HG02981 (cell line): Measurements from ENCODE around the gene TASP1.
"Not testable (repeated sequence)": the region's sequence is repeated elsewhere in the genome, so short reads cannot be mapped to it uniquely, and the experiment has no call there.

ENCODE experiments used
- ATAC-seq: cut with Tn5 transposase; IDR thresholded peaks from one replicate; pipeline ENCODE4 v1.9.1; 2021; ENCODE audit warnings: mild to moderate bottlenecking, moderate library complexity; ENCODE audit not compliant: unreplicated experiment

TASP1 gene

DNA sequence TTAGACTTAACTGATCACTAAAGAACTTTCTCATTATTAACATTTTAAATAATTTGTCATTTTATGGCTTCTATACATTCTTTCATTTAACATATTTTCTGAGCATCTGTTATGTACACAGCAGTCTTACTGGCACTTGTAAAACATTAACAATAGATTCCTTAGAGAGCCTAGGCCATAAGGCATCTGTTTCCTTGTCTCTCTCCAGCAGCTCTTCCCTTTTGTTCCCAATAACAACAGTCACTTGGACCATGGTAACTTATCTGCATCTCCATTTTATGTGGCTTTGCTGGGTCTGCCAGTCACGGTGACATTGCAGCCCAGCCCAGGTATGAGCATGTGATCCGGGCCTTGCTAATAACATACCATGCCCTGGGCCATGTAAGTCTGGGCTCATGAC is 11.7 kb upstream of the TASP1 start:
- ATAC-seq = no peak

DNA sequence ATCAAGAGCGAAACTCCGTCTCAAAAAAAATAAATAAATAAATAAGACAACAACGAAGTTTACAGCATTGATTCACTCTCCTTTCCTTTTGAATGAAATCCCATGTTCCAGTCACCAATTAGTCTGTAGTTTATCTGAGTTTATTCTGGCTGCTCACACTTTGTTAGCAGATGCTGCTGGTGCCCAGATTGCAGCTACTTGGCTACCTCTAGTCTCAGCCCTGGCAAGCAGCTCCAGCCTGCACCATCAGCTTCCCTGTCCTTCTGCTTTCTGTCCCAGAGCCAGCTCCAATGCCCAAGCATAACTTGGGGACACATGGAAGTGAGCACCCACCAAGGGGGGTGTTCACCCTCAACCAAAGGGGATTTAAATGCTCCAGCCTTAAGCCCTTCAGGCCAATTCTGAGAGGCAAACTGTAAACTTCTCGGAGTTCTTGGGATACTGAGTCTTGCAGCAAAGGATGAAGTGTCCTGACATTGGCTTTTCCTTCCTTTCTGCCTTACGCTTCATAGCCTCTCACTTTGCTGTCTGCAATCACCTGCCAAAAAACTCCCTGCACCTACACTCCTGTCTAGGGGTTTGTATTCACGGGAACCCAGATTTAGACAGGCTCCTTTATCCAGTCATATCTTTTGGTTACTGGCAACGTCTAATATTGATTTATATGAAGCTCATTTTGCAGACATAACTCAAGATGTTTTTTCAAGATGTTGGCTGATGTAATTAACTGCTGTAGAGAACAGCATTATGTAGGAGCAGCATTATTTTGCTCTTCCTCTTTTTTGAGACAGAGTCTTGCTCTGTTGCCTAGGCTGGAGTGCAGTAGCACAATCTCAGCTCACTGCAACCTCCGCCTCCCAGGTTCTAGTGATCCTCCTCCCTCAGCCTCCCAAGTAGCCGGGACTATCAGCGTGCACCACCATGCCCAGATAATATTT is 9.8 kb upstream of the TASP1 start:
- no peak for ATAC-seq

DNA sequence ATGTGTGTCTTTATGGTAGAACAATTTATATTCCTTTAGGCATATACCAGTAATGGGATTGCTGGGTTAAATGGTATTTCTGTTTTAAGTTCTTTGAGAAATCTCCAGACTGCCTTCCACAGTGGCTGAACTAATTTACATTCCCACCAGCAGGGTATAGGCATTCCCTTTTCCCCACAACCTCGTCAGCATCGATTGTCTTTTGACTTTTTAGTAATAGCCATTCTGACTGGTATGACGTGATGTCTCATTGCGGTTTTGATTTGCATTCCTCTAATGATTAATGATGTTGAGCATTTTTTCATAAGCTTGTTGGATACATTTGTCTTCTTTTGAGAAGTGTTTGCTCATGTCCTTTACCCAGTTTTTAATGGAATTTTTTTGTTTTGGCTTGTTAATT is 5.3 kb upstream of the TASP1 start:
- ATAC-seq = no peak

DNA sequence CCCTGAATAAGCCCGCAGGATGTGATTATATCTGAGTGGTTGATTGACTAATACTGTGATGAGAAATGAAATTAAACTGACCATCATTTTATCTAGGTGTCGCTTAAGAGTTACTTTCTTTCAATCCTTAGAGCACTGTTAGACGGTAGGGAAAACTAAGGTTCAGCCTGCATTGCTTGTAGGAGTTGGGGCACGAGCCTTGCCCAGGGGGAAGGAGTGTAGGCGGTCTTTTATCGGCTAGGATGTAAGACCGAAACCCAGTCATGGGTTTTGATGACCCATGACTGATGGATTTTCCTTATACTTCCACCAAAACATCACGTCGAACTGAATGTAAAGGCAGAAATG is 392 bp upstream of the TASP1 start:
- peak; percentile 10 for ATAC-seq

DNA sequence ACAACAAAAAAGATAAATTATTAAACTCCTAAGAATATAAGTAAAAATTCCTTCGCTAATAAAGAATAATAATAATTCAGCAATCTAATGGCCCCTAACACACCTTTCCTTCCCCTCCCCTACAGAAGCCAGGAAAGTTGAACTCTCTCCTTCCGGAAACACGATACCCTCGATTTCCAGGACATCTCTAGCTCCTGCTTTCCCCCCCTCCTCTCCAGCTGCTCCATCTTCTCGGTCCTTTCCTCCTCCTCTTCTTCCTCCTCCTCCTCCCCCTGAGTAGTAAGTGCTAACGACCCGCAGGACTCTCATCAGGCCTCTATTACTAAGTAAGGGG is 603 bp downstream of the TASP1 start:
- no peak for ATAC-seq

DNA sequence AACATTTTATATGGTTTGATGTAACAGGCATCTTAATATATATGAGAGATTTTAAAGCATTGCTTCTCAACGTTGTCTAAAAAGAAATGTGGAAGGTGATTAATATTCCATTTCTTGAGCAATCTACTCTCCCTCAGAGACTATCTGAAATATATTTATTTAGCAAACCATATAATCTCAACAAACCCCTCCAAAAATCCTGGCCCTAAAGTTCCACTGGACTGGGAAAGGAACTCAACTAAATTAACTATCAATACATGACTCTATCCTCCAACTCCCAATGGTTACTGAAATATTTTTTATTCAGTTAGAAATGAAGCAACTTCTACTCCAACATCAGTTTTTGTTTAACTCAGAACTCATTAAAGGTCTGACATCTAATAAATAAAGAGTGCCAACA is 6.3 kb downstream of the TASP1 start:
- ATAC-seq = no peak

DNA sequence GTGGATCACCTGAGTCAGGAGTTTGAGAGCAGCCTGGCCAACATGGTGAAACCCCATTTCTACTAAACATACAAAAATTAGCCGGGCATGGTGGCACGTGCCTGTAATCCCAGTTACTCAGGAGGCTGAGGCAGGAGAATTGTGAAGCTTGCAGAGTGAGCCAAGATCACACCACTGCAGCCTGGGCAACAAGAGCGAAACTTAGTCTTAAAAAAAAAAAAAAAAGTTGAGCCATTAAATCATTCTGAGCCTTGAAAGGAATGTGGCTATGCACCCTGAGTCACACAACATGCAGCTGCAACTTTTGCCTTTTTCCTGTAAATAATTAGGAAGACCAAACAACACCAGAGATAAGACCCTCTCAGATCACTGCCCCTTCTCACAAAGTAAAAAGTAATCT is 11.2 kb downstream of the TASP1 start:
- not testable (repeated sequence) for ATAC-seq

DNA sequence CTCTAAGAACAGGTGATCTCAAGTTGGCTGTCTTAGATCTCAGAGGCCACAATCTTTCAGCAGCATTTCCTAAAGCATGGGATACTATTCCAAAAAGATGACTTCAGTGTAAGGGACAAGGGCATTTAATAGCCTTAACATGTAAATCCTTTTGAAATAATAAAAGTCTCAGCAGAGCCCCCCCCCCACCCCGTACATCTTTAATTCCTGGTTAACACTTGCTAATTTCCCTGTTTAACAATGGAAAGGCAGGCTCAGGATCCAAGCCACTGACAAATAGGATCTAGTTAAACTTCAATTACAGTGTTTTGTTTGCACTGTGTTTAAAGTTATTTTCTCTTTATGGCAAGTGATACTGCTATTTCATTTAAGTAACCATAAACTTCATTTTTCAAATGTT is 12.0 kb downstream of the TASP1 start:
- no peak for ATAC-seq

DNA sequence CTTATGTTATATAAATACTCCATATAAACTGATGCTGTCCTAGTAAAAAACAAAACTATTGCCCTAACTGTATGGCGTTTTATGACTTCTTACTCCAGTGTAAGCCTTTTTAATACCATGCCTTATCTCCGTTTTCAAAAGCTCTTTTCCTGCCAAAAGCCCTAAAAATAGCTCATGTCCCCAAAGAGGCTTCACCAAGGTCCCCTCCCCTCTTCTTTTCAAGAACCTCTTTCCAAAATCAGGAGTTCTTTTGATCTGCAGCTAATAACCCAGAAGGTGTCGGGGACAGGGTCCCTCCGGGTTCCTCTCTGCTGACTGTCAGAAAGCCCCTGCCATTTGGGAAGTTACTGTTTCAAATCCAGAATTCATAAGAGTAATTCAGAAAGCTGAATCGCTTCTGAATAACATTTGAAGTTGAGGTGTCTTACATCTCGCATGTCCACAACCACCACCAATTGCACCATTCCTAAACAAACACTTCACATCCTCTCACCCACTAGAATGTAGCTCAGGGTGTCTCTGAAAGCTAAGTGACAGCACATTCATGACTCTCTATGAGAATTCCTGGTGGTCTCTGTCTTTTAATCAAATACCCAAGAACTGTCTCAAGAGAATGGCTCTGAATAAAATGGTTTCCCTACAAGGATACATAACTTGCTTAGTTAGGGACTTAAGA is 13.3 kb downstream of the TASP1 start:
- no peak for ATAC-seq

DNA sequence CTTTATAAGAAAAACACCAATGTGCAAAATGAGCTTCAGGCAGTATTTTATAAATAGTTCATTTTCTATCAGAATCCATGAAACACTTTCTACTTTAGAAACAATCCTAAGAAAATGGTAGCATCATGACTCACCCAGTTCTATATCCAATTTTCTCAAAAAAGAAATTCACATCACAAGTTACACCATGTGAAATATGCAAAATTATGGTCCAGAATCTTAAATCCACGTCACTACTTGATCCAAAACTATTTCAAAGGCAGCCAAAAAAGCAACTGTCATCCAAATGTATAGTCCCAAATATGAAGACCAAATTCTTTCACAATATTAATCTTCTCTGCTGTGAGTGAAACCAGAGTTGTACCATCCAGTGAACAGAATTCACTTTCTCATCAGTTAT is 19.3 kb downstream of the TASP1 start:
- not testable (repeated sequence) for ATAC-seq

DNA sequence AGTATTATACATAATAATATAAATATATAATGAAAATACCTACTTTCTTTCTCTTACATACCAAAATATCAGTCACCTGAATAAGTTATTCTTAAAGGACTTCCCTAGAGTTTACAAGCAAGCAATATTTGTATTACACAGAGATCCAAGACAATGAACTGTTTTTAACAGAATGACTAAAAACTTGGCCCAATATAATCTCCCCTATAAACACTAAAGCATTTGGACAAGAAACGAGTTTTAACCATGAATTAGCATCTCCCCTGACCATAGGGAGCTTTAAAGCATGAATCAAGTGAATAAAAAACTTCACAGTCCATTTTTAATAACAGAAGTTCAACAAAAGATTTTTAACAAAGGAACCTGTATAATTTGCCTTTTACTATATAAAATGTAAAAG is 20.3 kb downstream of the TASP1 start:
- ATAC-seq = not testable (repeated sequence)

DNA sequence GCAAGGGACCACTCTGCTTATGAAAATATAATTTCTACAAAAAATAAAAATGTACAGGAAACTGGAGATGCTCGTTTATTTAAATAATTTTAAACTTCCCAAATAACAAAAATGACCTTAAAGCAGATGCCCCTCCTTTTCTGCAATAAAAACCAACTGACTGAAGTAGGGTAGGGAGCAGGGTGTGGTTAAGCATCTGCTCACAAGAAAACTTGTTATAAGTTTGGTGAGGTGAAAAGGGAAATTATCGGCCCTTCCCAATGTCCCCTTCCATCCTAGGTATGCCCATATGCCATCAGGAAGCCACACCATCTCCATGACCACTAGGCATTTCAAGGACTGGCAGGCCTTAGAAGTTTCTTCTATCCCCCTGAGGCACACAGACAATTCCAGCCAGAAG is 21.1 kb downstream of the TASP1 start:
- ATAC-seq = not testable (repeated sequence)

DNA sequence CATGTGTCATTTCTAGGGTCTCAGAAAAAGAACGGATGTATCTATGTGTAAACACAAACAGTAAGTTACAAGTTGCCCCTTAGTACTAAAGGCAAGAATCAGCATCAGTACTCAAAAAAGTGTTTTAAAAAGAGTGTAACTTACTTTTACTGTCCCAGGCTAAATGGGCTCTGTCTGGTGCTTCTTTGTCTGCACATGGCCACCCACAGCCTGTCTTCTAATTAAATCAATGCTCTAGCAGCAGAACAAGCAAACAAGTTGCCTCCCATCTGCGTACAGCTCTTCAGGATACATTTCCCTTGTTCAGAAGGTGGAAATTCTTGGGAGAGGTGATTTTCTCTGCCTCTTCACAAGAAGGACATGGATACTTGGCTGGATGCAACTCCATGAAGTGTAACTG is 22.0 kb downstream of the TASP1 start:
- not testable (repeated sequence) for ATAC-seq

DNA sequence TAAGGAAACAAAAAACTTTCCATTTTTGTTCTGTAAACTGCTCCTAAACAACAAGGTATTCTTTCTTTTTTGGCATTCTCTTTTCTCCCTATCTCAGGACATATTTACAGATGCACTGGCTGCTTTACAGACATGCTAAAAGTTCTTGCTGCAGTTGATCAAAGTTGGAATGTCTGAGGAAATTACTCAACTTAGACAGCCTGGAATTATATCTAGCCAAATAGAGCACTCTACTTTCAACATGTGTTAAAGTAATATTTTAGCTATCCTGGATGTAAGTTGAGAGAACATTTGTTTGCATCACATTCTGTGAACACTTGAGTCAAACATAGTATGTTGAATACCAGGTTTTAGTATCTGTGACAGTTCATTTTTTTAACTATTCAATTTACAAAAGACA is 24.8 kb downstream of the TASP1 start:
- ATAC-seq = no peak

DNA sequence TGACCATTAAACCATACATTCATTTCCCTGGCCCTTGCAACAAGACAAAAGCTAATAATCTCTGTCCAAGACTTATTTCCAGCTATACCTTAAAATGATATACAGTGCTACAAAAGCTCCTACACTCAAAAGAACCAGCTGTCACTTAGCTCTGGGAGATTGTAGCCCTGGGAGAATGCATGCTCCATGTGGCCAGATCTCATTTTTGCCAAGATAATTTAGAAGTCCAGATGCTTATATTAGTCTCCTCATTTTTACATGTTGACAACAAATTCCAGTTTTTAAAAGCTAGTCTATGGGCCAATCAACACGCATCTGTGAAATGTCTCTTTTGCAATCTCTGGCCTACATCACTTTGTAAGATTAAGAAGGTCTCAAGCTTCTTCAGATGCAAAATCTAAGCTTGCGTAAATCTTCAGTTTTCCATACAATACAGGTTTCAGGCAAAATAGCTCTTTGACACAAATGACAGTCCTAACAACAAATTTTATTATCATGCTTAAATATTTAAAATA is 27.1 kb downstream of the TASP1 start:
- ATAC-seq = no peak

DNA sequence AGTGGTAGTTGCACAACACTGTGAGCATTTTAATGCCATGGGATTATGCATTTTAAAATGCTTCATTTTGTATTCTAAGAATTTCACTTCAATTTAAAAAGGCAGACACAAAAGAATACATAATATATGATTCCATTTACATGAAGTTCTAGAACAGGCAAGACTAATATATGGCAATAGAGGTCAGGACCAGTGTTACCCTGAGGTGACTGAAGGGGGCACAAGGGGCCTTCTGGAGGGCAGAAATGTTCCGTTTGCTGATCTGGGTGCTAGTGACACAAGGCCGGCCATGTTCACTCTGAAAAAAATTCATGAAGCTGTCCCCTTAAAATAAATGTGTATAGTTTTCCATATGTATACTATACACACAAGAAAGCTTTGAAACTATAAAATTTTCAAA is 28.5 kb downstream of the TASP1 start:
- no peak for ATAC-seq

DNA sequence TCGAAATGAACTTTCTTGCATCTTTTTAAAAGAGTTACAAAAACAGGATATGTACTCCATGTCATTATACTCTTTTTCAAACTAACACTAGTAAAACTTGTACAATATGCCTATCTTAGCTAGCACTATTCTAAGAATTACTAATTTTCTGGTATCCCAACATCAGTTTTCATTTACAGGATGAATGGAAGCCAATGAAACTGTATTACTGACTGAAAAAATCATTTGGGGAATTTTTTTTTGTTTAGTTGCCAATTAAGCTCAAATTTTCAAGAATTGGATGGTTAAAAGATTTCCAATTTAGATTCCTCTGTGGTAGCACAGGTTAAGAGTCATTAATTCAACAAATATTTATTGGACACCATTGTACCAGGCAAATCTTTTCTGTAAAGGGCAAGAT is 30.7 kb downstream of the TASP1 start:
- no peak for ATAC-seq

DNA sequence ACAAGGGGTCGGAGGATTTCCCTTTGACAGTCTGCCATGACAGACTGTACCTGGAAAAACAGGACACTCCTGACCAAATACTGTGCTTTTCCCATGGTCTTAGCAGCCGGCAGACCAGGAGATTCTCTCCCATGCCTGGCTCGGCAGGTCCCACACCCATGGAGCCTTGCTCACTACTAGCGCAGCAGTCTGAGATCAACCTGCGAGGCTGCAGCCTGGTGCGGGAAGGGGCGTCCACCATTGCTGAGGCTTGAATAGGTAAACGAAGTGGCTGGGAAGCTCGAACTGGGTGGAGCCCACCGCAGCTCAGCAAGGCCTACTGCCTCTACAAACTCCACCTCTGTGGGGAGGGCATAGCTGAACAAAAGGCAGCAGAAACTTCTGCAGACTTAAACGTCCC is 45.3 kb downstream of the TASP1 start:
- not testable (repeated sequence) for ATAC-seq

DNA sequence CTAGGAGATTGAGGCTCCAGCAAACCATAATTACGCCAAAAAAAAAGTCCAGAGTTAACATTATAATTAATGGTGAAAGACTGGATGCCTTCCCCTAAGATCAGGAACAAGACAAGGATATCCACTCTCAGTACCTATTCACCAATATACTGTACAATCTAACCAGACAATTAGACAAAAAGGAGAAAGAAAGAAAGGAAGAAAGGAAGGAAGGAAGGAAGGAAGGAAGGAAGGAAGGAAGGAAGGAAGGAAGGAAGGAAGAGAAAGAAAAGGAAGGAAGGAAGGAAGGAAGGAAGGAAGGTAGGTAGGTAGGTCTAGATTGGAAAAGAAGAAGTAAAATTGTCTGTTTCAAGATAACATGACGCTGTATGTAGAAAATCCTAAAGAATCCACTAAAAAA is 50.7 kb downstream of the TASP1 start:
- ATAC-seq = no peak

DNA sequence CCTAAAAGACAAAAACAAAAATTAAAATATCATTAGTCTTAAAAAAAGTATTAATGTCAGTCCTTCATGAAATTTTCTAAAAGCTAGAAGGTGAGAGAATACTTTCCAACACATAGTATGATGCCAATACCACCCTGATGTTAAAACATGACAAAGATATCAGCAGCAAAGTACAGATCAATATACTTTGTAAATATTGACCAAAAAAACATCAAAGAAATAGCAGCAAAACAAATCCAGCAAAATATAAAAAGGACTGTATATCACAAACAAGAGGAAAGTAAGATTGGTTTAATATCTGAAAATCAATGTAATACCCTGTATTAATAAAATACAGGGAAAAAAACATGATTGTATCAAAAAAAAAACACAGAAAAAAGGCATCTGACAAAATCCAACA is 51.4 kb downstream of the TASP1 start:
- no peak for ATAC-seq

DNA sequence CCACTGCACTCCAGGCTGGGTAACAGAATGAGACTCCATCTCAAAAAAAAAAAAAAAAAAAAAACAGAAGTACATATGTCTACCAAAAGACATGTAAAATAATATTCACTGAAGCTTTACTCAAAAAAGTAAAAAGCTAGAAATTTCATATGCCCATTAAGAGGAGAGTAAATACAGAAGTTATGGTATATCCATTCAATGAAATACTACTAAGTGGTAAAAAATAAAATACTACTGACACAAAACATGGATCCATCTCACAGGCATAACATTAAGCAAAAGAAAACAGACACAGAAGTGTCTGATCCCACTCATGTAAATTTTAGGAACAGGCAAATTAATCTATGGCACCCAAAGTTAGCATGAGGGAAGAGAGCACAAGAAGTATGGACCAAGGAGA is 52.6 kb downstream of the TASP1 start:
- no peak for ATAC-seq

DNA sequence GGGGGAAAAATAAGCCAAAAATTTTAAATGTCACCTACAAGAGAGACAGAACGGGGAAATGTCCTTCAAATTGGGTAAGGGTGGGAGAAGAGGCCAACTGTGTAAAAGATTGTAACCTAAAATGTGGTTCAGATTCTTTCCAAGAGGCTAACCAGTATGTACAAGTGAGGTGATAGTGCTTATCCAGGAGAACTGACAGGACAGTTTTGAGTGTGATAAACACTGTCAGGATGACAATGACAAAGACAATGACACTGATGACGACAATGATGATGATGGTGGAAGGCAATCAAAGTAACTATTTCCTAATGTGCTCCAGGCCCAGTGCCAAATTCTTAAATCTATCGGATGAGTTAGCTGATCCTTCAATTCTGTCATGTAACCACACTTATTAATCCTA is 57.3 kb downstream of the TASP1 start:
- no peak for ATAC-seq
